AG04450 (cell line): Measurements from ENCODE around the gene FLT4. TPM values are rescaled to one million over a fixed set of nuclear protein-coding genes. Genes with fewer than 3 reads are reported as not detected.

Experiments used
- CTCF ChIA-PET: fragments of 300-600, 350-600 bp; formaldehyde crosslinking; extraction: SDS; loops from one replicate; lab custom pipeline; 2022; ENCODE audit warnings: antibody characterized with exemption, inconsistent platforms; lab: Charles Lee
- POLR2A ChIA-PET: fragments of 350-600 bp; formaldehyde crosslinking; extraction: SDS; loops from one replicate; lab custom pipeline; 2021; ENCODE audit warnings: antibody characterized with exemption, inconsistent platforms; lab: Yijun Ruan, JAX
- DNase-seq: peaks from one replicate; pipeline ENCODE4 v3.0.0-alpha.2; 2011; ENCODE audit warnings: low read depth, low spot score
- H3K27ac ChIP-seq: one replicate; pipeline ENCODE4 v1.5.1; 2012; ENCODE audit warnings: low read depth, low read length, control low read depth
- H3K27me3 ChIP-seq: one replicate; pipeline ENCODE4 v1.6.0; 2012; ENCODE audit warnings: low read length; ENCODE audit not compliant: control insufficient read depth, insufficient read depth
- H3K4me3 ChIP-seq: 2 replicates; pipeline ENCODE4 v1.5.1; 2011; ENCODE audit warnings: mild to moderate bottlenecking, low read depth, low read length, control low read depth
- H3K9me3 ChIP-seq: 2 replicates; pipeline ENCODE4 v1.5.1; 2012; ENCODE audit warnings: low read length; ENCODE audit not compliant: control insufficient read depth, insufficient read depth
- CTCF ChIP-seq: IDR thresholded peaks from 2 replicates; pipeline ENCODE4 v1.5.1; 2011; ENCODE audit warnings: low read depth, low read length, control low read depth, inconsistent platforms
- polyA plus RNA-seq: library from polyadenylated mRNA; depleted of rRNA; stranded (reverse); fragments of >200 nt; gene quantifications from 2 replicates; pipeline ENCODE4 v1.2.3, GENCODE V29; 2011

FLT4 gene
- polyA plus RNA-seq, 1 experiment: not detected

- H3K4me3 ChIP-seq: no peak overlapping the region
- H3K9me3 ChIP-seq: no peaks in the 10 kb centered on the region; the same call in 1 of the 2 replicates
- ChIA-PET POLR2A (no interaction called here), CTCF (interaction anchor here (0.6 to 2.4 kb wide), 10 partner anchors 13 to 312 kb away, joined by 3 to 13 read pairs (median 3); no protein-coding TSS in a partner anchor)
- peak; percentile 23 for DNase-seq
- peak; percentile 78 for TF ChIP-seq CTCF
- H3K27ac ChIP-seq: no peak overlapping the region
- H3K27me3 ChIP-seq: peaks cover 3% of the 10 kb centered on the region
Observed at GRCh38 chr5:180605554-180606214, 43.7 kb downstream of the FLT4 start.

GRCh38 chr5:180604271-180604670 is 45.1 kb downstream of the FLT4 start:
- CTCF ChIA-PET: interaction anchor here (1.8 kb wide), 1 partner anchor 310 kb away, joined by 5 read pairs; no protein-coding TSS in a partner anchor
- TF ChIP-seq CTCF: no peak
- Histone ChIP-seq H3K9me3 (no peaks in the 10 kb centered on the region), H3K27ac (no peak overlapping the region), H3K27me3 (peaks cover 3% of the 10 kb centered on the region), H3K4me3 (no peak overlapping the region)
- POLR2A ChIA-PET: no interaction called here
- no peak for DNase-seq

GRCh38 chr5:180603076-180603594 is 46.3 kb downstream of the FLT4 start:
- Histone ChIP-seq H3K9me3 (no peaks in the 10 kb centered on the region), H3K27ac (no peak overlapping the region), H3K27me3 (peaks cover 3% of the 10 kb centered on the region), H3K4me3 (no peak overlapping the region)
- POLR2A ChIA-PET: no interaction called here
- CTCF ChIA-PET: no interaction called here
- DNase-seq: no peak
- no peak for TF ChIP-seq CTCF

- Histone ChIP-seq H3K27me3 (peaks cover 3% of the 10 kb centered on the region), H3K27ac (no peak overlapping the region), H3K4me3 (no peak overlapping the region), H3K9me3 (no peaks in the 10 kb centered on the region; the same call in 1 of the 2 replicates)
- no peak for TF ChIP-seq CTCF
- POLR2A ChIA-PET: no interaction called here
- CTCF ChIA-PET: no interaction called here
- no peak for DNase-seq
Observed at GRCh38 chr5:180602481-180603075, 46.8 kb downstream of the FLT4 start.
